Pancreas (tissue), 10 donors: ENCODE measurements around the gene MCOLN2. TPM values are rescaled to one million over a fixed set of nuclear protein-coding genes. Genes with fewer than 3 reads are reported as not detected.

Experiments used
- ATAC-seq, 4 donors: fragments of 200-7000 bp; cut with Tn5 transposase; one replicate each; pipeline versions ENCODE4 v1.8.0 to v1.9.1; 2020; ENCODE audit warnings: mild to moderate bottlenecking in 4 of 4, moderate library complexity in 4 of 4
- DNase-seq, 6 donors: peaks; one replicate each; pipeline ENCODE4 v3.0.0-alpha.2; 2020
- FAIRE-seq: peaks from 2 replicates; lab custom pipeline; 2012; peaks lifted over from hg19 to GRCh38; lab: Jason Lieb, UNC
- H3K27ac ChIP-seq, 4 donors: fragments of 200-600 bp; sonication (generic); 1 replicate in 3 of 4; 2 replicates in 1 of 4; pipeline versions ENCODE4 v1.5.0 to v1.8.0; 2020
- H3K27me3 ChIP-seq, 4 donors: fragments of 200-600 bp; one replicate each; pipeline ENCODE4 v1.8.0; 2021
- H3K36me3 ChIP-seq, 3 donors: fragments of 200-600 bp; sonication (generic) in 1 of 3; one replicate each; pipeline versions ENCODE4 v1.5.0 to v1.8.0; 2020 to 2021
- H3K4me1 ChIP-seq, 3 donors: fragments of 200-600 bp; one replicate each; pipeline ENCODE4 v1.8.0; 2021
- H3K4me3 ChIP-seq, 4 donors: fragments of 200-600 bp; sonication (generic) in 2 of 4; one replicate each; pipeline versions ENCODE4 v1.5.0 to v1.8.0; 2020 to 2021
- H3K9me3 ChIP-seq, 4 donors: fragments of 200-600 bp; one replicate each; pipeline ENCODE4 v1.8.0; 2021
- CTCF ChIP-seq, 4 donors: fragments of 200-600 bp; sonication (generic) in 3 of 4; IDR thresholded peaks; one replicate each; pipeline versions ENCODE4 v1.5.0 to v1.8.0; 2021; ENCODE audit warnings: antibody characterized with exemption in 4 of 4
- WGBS, 2 donors: extraction: QIAGEN DNeasy Blood & Tissue Kit; methylation state at CpG; one replicate each; pipeline ENCODE4 v1.1.7; 2013; 5-methylcytosine and 5-hydroxymethylcytosine counted together
- intact Hi-C, 3 donors: fragments of 100-400 bp; cut with DNase I; formaldehyde crosslinking; loops; one replicate each; pipeline versions ENCODE4 v1.11.1 to v1.14.2; 2022
- polyA plus RNA-seq, 2 donors: library from polyadenylated mRNA; stranded (reverse); fragments of 200-250 nt; gene quantifications; one replicate each; pipeline ENCODE4 v1.2.3, GENCODE V29; 2013
- total RNA-seq, 6 donors: library from RNA; stranded (reverse); fragmentation: NEBNext Ultra II Directional in 4 of 6; extraction: Animal tissue kit (Norgen Biotek cat#: 25700) in 4 of 6; gene quantifications; one replicate each; pipeline versions ENCODE4 v1.2.1 to v1.2.4, GENCODE V29; 2021 to 2023
- donor health status: healthy with polysubstance abuse.
- donor health status: DM: no; HTN: no; CAD: no; lungs with moderate emphysema.
- donor health status: DM: no; HTN: no; CAD: no.
- donor health status: control.
- donor health status: control.
- donor health status: Bipolar disorder and iron deficiency.
- donor health status: DM: yes; HTN: yes; CAD: no.
- donor health status: DM: no; HTN: no; CAD: no.
- donor health status: DM: no; HTN: no; CAD: no.
- donor health status: DM: yes; HTN: yes; CAD: no.

The MCOLN2 gene
- total and polyA plus RNA-seq, 8 donors = 0.47 to 1.7 (median 0.97) TPM

DNA sequence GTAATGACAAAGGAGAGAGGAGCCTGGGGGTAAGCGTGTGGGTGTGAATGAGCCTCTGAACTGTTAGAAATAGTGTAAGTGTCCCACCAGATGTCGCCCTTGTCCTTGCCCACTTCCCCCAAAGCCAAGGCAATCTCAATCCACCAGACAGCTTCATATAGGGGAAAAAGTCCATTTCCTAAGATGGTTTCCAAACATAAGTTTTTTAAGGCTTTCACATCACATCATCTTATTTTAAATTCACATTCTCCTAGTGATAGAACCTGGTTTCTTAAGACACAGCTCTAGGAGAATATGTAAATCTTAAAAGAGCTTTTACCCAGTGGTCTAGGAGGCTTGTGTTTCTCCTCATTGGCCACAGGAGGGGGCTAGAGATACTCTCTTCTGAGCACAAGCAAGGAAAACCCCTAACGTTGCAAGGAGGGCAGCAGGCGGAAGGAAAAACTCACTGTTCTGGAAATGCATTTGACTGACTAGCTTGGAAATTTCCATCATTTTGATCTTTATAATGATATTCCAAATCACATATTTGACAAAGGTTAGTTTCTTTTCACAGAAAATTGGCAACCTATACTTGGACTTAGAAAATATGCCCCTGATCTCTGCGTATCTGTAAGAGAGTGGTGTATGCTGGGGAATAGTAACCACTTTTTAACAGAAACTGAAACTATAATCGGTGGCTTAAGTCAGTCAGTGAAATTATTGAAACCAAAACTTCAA, 52.0 kb downstream of the MCOLN2 start:
- peak overlapping the region in 3 of 4 donors; percentile 33 to 80 (median 74) for H3K27ac ChIP-seq
- H3K27me3 ChIP-seq = no peaks in the 10 kb centered on the region
- H3K4me3 ChIP-seq = peak overlapping the region in 3 of 4 donors; percentile 4 to 35 (median 32)
- ATAC-seq (peak; percentile 96 to 99 (median 98)), DNase-seq (peak in 4 of 6 donors; percentile 33 to 83 (median 76)), FAIRE-seq (peak; percentile 93)
- H3K4me1 ChIP-seq = peaks cover 0 to 7% (median 0%) of the 10 kb centered on the region in 3 donors
- no peaks in the 10 kb centered on the region for H3K9me3 ChIP-seq
- intact Hi-C loops = loop anchor here in 2 of 3 donors (10.0 kb wide), 2 partner anchors 170 to 310 kb away; partner anchors contain the start of gene C1orf52 (in 2 of the 2)
- H3K36me3 ChIP-seq = no peaks in the 10 kb centered on the region
- TF ChIP-seq CTCF (IDR thresholded peaks at IDR 0.05) = peak; percentile 41 to 92 (median 80)
- WGBS, 2 donors = 1 to 2% methylated on average over 6 of the region's 6 CpGs

GRCh38 chr1:84941843-84942242, 55.1 kb downstream of the MCOLN2 start:
- Histone ChIP-seq H3K27ac (no peak overlapping the region), H3K27me3 (no peaks in the 10 kb centered on the region), H3K4me1 (peaks cover 0 to 7% (median 0%) of the 10 kb centered on the region in 3 donors), H3K4me3 (no peak overlapping the region), H3K9me3 (no peaks in the 10 kb centered on the region), H3K36me3 (no peaks in the 10 kb centered on the region)
- no peak for TF ChIP-seq CTCF (IDR thresholded peaks at IDR 0.05)
- DNase-seq (no peak), FAIRE-seq (no peak), ATAC-seq (no peak)
- WGBS, 2 donors = 80 to 92% methylated on average over 1 of the region's 1 CpG
- intact Hi-C loops = loop anchor here in 2 of 3 donors (10.0 kb wide), 2 partner anchors 167 to 313 kb away; partner anchors contain the start of gene C1orf52 (in 2 of the 2)

DNA sequence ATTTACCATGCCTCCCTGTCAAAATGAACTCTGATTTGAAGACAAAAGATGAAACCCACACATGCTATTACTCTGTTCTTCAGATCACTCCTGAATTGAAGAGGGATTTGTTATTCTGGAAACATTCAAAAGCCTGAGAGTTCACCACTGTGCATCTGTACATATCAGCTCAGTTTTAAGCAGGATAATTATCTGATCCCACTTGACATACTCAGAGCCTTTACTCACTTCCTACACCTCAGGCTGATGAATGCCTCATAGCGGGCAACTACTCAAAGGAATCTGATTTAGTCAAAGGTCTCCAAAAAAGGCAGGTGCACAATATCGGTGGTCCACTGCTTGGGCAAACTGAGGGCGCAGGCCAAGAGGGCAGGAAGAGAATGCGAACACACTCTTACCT, 56.4 kb downstream of the MCOLN2 start:
- Histone ChIP-seq H3K9me3 (no peaks in the 10 kb centered on the region), H3K27ac (no peak overlapping the region), H3K4me3 (no peak overlapping the region), H3K36me3 (no peaks in the 10 kb centered on the region), H3K4me1 (peaks cover 0 to 7% (median 0%) of the 10 kb centered on the region in 3 donors), H3K27me3 (no peaks in the 10 kb centered on the region)
- 77 to 83% methylated on average over 4 of the region's 4 CpGs for WGBS, 2 donors
- no peak for TF ChIP-seq CTCF (IDR thresholded peaks at IDR 0.05)
- no peak for DNase-seq
- intact Hi-C loops = loop anchor here in 2 of 3 donors (10.0 kb wide), 2 partner anchors 166 to 314 kb away; partner anchors contain the start of gene C1orf52 (in 2 of the 2)
- ATAC-seq = no peak
- FAIRE-seq = no peak

GRCh38 chr1:84939761-84940160, 57.2 kb downstream of the MCOLN2 start:
- no peak for TF ChIP-seq CTCF (IDR thresholded peaks at IDR 0.05)
- H3K4me1 ChIP-seq = peaks cover 0 to 6% (median 0%) of the 10 kb centered on the region in 3 donors
- H3K27me3 ChIP-seq = no peaks in the 10 kb centered on the region
- no peaks in the 10 kb centered on the region for H3K36me3 ChIP-seq
- ATAC-seq (no peak), DNase-seq (no peak), FAIRE-seq (no peak)
- H3K4me3 ChIP-seq = no peak overlapping the region
- intact Hi-C loops = loop anchor here in 2 of 3 donors (10.0 kb wide), 3 partner anchors 165 to 315 kb away; partner anchors contain the start of gene C1orf52 (in 2 of the 2)
- no peaks in the 10 kb centered on the region for H3K9me3 ChIP-seq
- 88 to 91% methylated on average over 11 of the region's 11 CpGs for WGBS, 2 donors
- H3K27ac ChIP-seq = no peak overlapping the region
